Endothelial cell of umbilical vein (primary cell): ENCODE data around the gene SBSN. TPM values are rescaled to one million over a fixed set of nuclear protein-coding genes. Genes with fewer than 3 reads are reported as not detected.

Source experiments
- BruUV-seq: library from RNA; stranded (reverse); fragments of 400-500 nt; replicated peaks from 2 replicates; lab custom pipeline; 2021; lab: Mats Ljungman, UMichigan
- CTCF ChIA-PET: fragments of 300-600, 350-600 bp; sonication (Branson Sonifier 250); formaldehyde crosslinking; loops from one replicate; lab custom pipeline; 2021; ENCODE audit warnings: antibody characterized with exemption, inconsistent platforms; lab: Charles Lee
- POLR2A ChIA-PET: fragments of 300-600, 350-600 bp; sonication (Branson Sonifier 250); formaldehyde crosslinking; loops from one replicate; lab custom pipeline; 2021; ENCODE audit warnings: antibody characterized with exemption, inconsistent platforms; lab: Charles Lee
- DNase-seq: peaks from one replicate; pipeline ENCODE4 v3.0.0-alpha.2; 2011; ENCODE audit warnings: low read depth, low spot score
- FAIRE-seq: peaks from 2 replicates; lab custom pipeline; 2011; peaks lifted over from hg19 to GRCh38; lab: Jason Lieb, UNC
- H2AFZ ChIP-seq: 2 replicates; pipeline ENCODE4 v1.6.0; 2012; ENCODE audit warnings: low read depth, low read length, control low read depth, inconsistent platforms
- H3K27ac ChIP-seq: 2 replicates; pipeline ENCODE4 v1.5.1; 2011; ENCODE audit warnings: low read depth, mild to moderate bottlenecking, control low read depth, low read length, moderate library complexity; ENCODE audit not compliant: insufficient read depth
- H3K27me3 ChIP-seq, 2 experiments: 2 replicates each; pipeline versions ENCODE4 v1.6.0 to v1.6.1; 2011; ENCODE audit warnings: low read length in 2 of 2, mixed read lengths in 1 of 2; ENCODE audit not compliant: control insufficient read depth in 2 of 2, insufficient read depth in 2 of 2
- H3K36me3 ChIP-seq, 2 experiments: 2 replicates in 1 of 2; 3 replicates in 1 of 2; pipeline ENCODE4 v1.5.1; 2011; ENCODE audit warnings: low read length in 2 of 2, mild to moderate bottlenecking in 1 of 2, moderate library complexity in 1 of 2; ENCODE audit not compliant: control insufficient read depth in 2 of 2, insufficient read depth in 2 of 2; ENCODE audit errors: extremely low read depth in 1 of 2
- H3K4me1 ChIP-seq: 3 replicates; pipeline ENCODE4 v1.5.1; 2011; ENCODE audit warnings: mild to moderate bottlenecking, low read length; ENCODE audit not compliant: control insufficient read depth, insufficient read depth; ENCODE audit errors: extremely low read depth
- H3K4me2 ChIP-seq: 2 replicates; pipeline ENCODE4 v1.6.1; 2011; ENCODE audit warnings: low read length, control low read depth, mixed read lengths; ENCODE audit not compliant: insufficient read depth
- H3K4me3 ChIP-seq, 3 experiments: fragments of 200-600 bp in 1 of 3; sonication (generic), shearing (Covaris generic) in 1 of 3; replicated peaks in 1 of 3; 2 replicates each; pipeline ENCODE4 v1.5.1; 2011 to 2016; ENCODE audit warnings: control low read depth in 3 of 3, low read length in 3 of 3, mild to moderate bottlenecking in 2 of 3, inconsistent platforms in 1 of 3, low read depth in 1 of 3, moderate library complexity in 1 of 3; ENCODE audit not compliant: insufficient read depth in 1 of 3
- H3K79me2 ChIP-seq: 2 replicates; pipeline ENCODE4 v1.6.0; 2012; ENCODE audit warnings: low read length, inconsistent platforms; ENCODE audit not compliant: control insufficient read depth, insufficient read depth
- H3K9ac ChIP-seq: replicated peaks from 2 replicates; pipeline ENCODE3; 2011; ENCODE audit warnings: low read length, control low read depth; ENCODE audit not compliant: insufficient read depth; ENCODE audit errors: extremely low read depth
- H3K9me1 ChIP-seq: replicated peaks from 3 replicates; pipeline ENCODE4 v1.6.0; 2011; ENCODE audit warnings: mild to moderate bottlenecking, low read length; ENCODE audit not compliant: control insufficient read depth, insufficient read depth; ENCODE audit errors: extremely low read depth
- H3K9me3 ChIP-seq: replicated peaks from 2 replicates; pipeline ENCODE4 v1.5.1; 2012; ENCODE audit warnings: low read length, inconsistent platforms; ENCODE audit not compliant: control insufficient read depth, insufficient read depth
- H4K20me1 ChIP-seq: replicated peaks from 2 replicates; pipeline ENCODE3; 2011; ENCODE audit warnings: mild to moderate bottlenecking, low read length; ENCODE audit not compliant: control insufficient read depth, insufficient read depth; ENCODE audit errors: extremely low read depth
- EZH2 ChIP-seq: IDR thresholded peaks from 2 replicates; pipeline ENCODE4 v1.6.1; 2012; ENCODE audit warnings: borderline replicate concordance, low read depth, mild to moderate bottlenecking, moderate library complexity, low read length, inconsistent platforms; ENCODE audit not compliant: severe bottlenecking
- FOS ChIP-seq: IDR thresholded peaks from 2 replicates; pipeline ENCODE4 v1.6.1; 2011; ENCODE audit warnings: mild to moderate bottlenecking, low read length, moderate library complexity, borderline replicate concordance; ENCODE audit not compliant: insufficient read depth
- GATA2 ChIP-seq: IDR thresholded peaks from 2 replicates; pipeline ENCODE4 v1.7.0; 2011; ENCODE audit warnings: low read depth, mild to moderate bottlenecking, moderate library complexity, mixed read lengths, low read length; ENCODE audit not compliant: insufficient read length, insufficient read depth
- JUN ChIP-seq: IDR thresholded peaks from 2 replicates; pipeline ENCODE4 v1.6.1; 2011; ENCODE audit warnings: borderline replicate concordance, low read depth; ENCODE audit not compliant: insufficient read length, insufficient read depth
- MAX ChIP-seq: IDR thresholded peaks from 2 replicates; pipeline ENCODE4 v1.6.1; 2011; ENCODE audit not compliant: insufficient read depth, insufficient read length
- MYC ChIP-seq: IDR thresholded peaks from one replicate; pipeline ENCODE4 v1.6.1; 2011; ENCODE audit warnings: mild to moderate bottlenecking, low read depth, low read length
- POLR2A ChIP-seq: IDR thresholded peaks from 2 replicates; pipeline ENCODE4 v1.6.1; 2012; ENCODE audit warnings: low read depth, mild to moderate bottlenecking, control low read depth, low read length
- POLR2AphosphoS5 ChIP-seq: IDR thresholded peaks from 2 replicates; pipeline ENCODE4 v1.6.1; 2012; ENCODE audit warnings: low read depth, mild to moderate bottlenecking, control low read depth, low read length, moderate library complexity; ENCODE audit not compliant: insufficient read depth
- dilution Hi-C: fragments of 300-500 bp; cut with MboI; formaldehyde crosslinking; loops from one replicate; pipeline ENCODE4 v1.15.0; 2019; ENCODE audit warnings: low sequenced_read_pairs; ENCODE audit not compliant: extremely low pct_ligation_motif_present
- intact Hi-C: fragments of 100-400 bp; cut with micrococcal nuclease; formaldehyde crosslinking; loops from one replicate; pipeline ENCODE4 v1.10.0; 2022
- polyA plus RNA-seq, 4 experiments: library from polyadenylated mRNA; depleted of rRNA in 3 of 4; stranded (reverse) in 3 of 4; unstranded in 1 of 4; fragments of >200 nt; gene quantifications; 2 replicates each; pipeline versions ENCODE4 v1.2.1 to v1.2.3, GENCODE V29; 2011 to 2012; ENCODE audit warnings: missing spikeins in 1 of 4
- total RNA-seq: library from RNA; stranded (reverse); gene quantifications from 2 replicates; pipeline ENCODE4 v1.2.3, GENCODE V29; 2021
- TF ChIP-seq, protein P1 (sequence below), 2 donors: IDR thresholded peaks; 1 replicate in 1 of 2; 2 replicates in 1 of 2; pipeline ENCODE4 v1.5.1; 2011; ENCODE audit warnings: low read length in 2 of 2, mild to moderate bottlenecking in 2 of 2, moderate library complexity in 2 of 2, control low read depth in 1 of 2, inconsistent platforms in 1 of 2, low read depth in 1 of 2; ENCODE audit not compliant: insufficient read depth in 1 of 2; ENCODE audit errors: extremely low read depth in 1 of 2

Gene SBSN
- total and polyA plus RNA-seq, 2 donors (not counting 3 experiments of a cell fraction or from before 2014, with no cell fraction given): not detected

GRCh38 chr19:35555301-35556005, 27.3 kb upstream of the SBSN start:
- FAIRE-seq (no peak), DNase-seq (no peak)
- H3K27ac ChIP-seq: no peak overlapping the region
- no peak overlapping the region for H3K9ac ChIP-seq
- H3K9me1 ChIP-seq: no peaks in the 10 kb centered on the region
- dilution Hi-C loops (no loop called here), intact Hi-C loops (no loop called here)
- H3K79me2 ChIP-seq: no peaks in the 10 kb centered on the region
- peaks cover 0 to 4% of the 10 kb centered on the region in 2 experiments for H3K27me3 ChIP-seq
- no peaks in the 10 kb centered on the region for H3K36me3 ChIP-seq
- H3K9me3 ChIP-seq: no peaks in the 10 kb centered on the region
- H4K20me1 ChIP-seq: no peaks in the 10 kb centered on the region
- BruUV-seq: no TSS peak
- no peaks in the 10 kb centered on the region for H3K4me1 ChIP-seq
- H3K4me2 ChIP-seq: no peak overlapping the region
- H2AFZ ChIP-seq: no peak overlapping the region
- no peak for TF ChIP-seq EZH2
- TF ChIP-seq, protein P1, sequence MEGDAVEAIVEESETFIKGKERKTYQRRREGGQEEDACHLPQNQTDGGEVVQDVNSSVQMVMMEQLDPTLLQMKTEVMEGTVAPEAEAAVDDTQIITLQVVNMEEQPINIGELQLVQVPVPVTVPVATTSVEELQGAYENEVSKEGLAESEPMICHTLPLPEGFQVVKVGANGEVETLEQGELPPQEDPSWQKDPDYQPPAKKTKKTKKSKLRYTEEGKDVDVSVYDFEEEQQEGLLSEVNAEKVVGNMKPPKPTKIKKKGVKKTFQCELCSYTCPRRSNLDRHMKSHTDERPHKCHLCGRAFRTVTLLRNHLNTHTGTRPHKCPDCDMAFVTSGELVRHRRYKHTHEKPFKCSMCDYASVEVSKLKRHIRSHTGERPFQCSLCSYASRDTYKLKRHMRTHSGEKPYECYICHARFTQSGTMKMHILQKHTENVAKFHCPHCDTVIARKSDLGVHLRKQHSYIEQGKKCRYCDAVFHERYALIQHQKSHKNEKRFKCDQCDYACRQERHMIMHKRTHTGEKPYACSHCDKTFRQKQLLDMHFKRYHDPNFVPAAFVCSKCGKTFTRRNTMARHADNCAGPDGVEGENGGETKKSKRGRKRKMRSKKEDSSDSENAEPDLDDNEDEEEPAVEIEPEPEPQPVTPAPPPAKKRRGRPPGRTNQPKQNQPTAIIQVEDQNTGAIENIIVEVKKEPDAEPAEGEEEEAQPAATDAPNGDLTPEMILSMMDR (IDR thresholded peaks at IDR 0.05; ENCODE audit: extremely low read depth in 1 of 2, insufficient read depth in 1 of 2, low read depth in 1 of 2, low read length in 2 of 2): peak in 1 of 2 donors; percentile 33
- no peak overlapping the region for H3K4me3 ChIP-seq
- ChIA-PET POLR2A (interaction anchor here (0.6 kb wide), 1 partner anchor 151 kb away, joined by 3 read pairs; no protein-coding TSS in a partner anchor), CTCF (interaction anchor here (1.0 to 1.2 kb wide), 3 partner anchors 16 to 203 kb away, joined by 3 read pairs; no protein-coding TSS in a partner anchor)

DNA sequence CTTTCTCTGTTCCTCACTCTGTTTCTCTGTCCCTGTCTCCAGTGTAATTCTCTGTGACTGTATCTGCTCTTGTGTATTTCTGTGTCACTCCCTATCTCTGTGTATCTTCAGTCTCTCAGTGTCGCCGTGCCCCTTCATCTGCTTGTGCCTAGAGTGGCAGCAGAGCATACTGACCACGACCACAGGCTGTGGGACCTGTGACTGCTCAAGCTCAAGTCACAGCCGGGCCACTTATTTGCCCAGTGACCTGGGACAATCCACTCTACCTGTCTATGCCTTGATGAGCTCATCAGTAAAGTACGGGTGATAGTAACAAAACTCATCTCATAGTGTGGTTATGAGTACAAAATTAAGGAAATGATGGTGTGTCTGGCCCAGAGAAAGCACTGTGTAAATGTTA, 26.0 kb upstream of the SBSN start:
- intact Hi-C loops (no loop called here), dilution Hi-C loops (no loop called here)
- Histone ChIP-seq H3K9me3 (no peaks in the 10 kb centered on the region), H3K79me2 (no peaks in the 10 kb centered on the region), H2AFZ (no peak overlapping the region), H3K36me3 (no peaks in the 10 kb centered on the region), H3K9ac (no peak overlapping the region), H3K27ac (no peak overlapping the region), H3K27me3 (peaks cover 0 to 2% of the 10 kb centered on the region in 2 experiments), H4K20me1 (no peaks in the 10 kb centered on the region), H3K4me1 (no peaks in the 10 kb centered on the region), H3K4me2 (no peak overlapping the region), H3K9me1 (no peaks in the 10 kb centered on the region), H3K4me3 (no peak overlapping the region)
- CTCF ChIA-PET: no interaction called here
- POLR2A ChIA-PET: no interaction called here
- DNase-seq: no peak
- FAIRE-seq: no peak
- no TSS peak for BruUV-seq
- no peak for TF ChIP-seq MYC
- TF ChIP-seq GATA2: no peak
- no peak for TF ChIP-seq JUN
- TF ChIP-seq POLR2A: no peak
- TF ChIP-seq, protein P1 (IDR thresholded peaks at IDR 0.05; ENCODE audit: extremely low read depth in 1 of 2, insufficient read depth in 1 of 2, low read depth in 1 of 2, low read length in 2 of 2): no peak
- TF ChIP-seq FOS: no peak
- TF ChIP-seq POLR2AphosphoS5: no peak
- no peak for TF ChIP-seq EZH2
- TF ChIP-seq MAX: no peak
